ENCODE results near the gene SYNJ2. TPM values are rescaled to one million over a fixed set of nuclear protein-coding genes. Genes with fewer than 3 reads are reported as not detected.
"Not testable (repeated sequence)": the region's sequence is repeated elsewhere in the genome, so short reads cannot be mapped to it uniquely, and the experiment has no call there.

Gene SYNJ2
- total RNA-seq, 1 experiment from 2014 or later: 29.1 TPM

GRCh38 chr6:157964100-157964499 lies 17.6 kb upstream of the SYNJ2 start:
- no peaks in the 10 kb centered on the region for H3K36me3 Mint-ChIP-seq (ENCODE audit: insufficient read depth, unreplicated experiment)
- H3K27me3 Mint-ChIP-seq (ENCODE audit: unreplicated experiment): no peaks in the 10 kb centered on the region
- no TSS peak for BruUV-seq (replicated peaks)
- TF ChIP-seq CTCF (IDR thresholded peaks at IDR 0.05; ENCODE audit: unreplicated experiment): no peak
- no peak overlapping the region for H3K27ac Mint-ChIP-seq (ENCODE audit: unreplicated experiment)
- no peak for DNase-seq
- no peak overlapping the region for H3K4me3 Mint-ChIP-seq (ENCODE audit: low read depth, unreplicated experiment)
- intact Hi-C loops (cut with micrococcal nuclease; ENCODE audit: unreplicated experiment): no loop called here
- H3K9me3 Mint-ChIP-seq (ENCODE audit: low read depth, unreplicated experiment): peaks cover 4% of the 10 kb centered on the region
- H3K4me1 Mint-ChIP-seq (ENCODE audit: low read depth, unreplicated experiment): peaks cover 6% of the 10 kb centered on the region
- CTCF ChIA-PET: no interaction called here

GRCh38 chr6:157965387-157965786 lies 16.3 kb upstream of the SYNJ2 start:
- H3K9me3 Mint-ChIP-seq (ENCODE audit: low read depth, unreplicated experiment): no peaks in the 10 kb centered on the region
- H3K27ac Mint-ChIP-seq (ENCODE audit: unreplicated experiment): no peak overlapping the region
- CTCF ChIA-PET: no interaction called here
- H3K4me1 Mint-ChIP-seq (ENCODE audit: low read depth, unreplicated experiment): peaks cover 9% of the 10 kb centered on the region
- intact Hi-C loops (cut with micrococcal nuclease; ENCODE audit: unreplicated experiment): no loop called here
- DNase-seq: no peak
- no peaks in the 10 kb centered on the region for H3K27me3 Mint-ChIP-seq (ENCODE audit: unreplicated experiment)
- H3K36me3 Mint-ChIP-seq (ENCODE audit: insufficient read depth, unreplicated experiment): no peaks in the 10 kb centered on the region
- TF ChIP-seq CTCF (IDR thresholded peaks at IDR 0.05; ENCODE audit: unreplicated experiment): no peak
- H3K4me3 Mint-ChIP-seq (ENCODE audit: low read depth, unreplicated experiment): no peak overlapping the region
- no TSS peak for BruUV-seq (replicated peaks)

GRCh38 chr6:157966589-157966977 lies 15.1 kb upstream of the SYNJ2 start:
- CTCF ChIA-PET: no interaction called here
- no peak for DNase-seq
- peaks cover 13% of the 10 kb centered on the region for H3K4me1 Mint-ChIP-seq (ENCODE audit: low read depth, unreplicated experiment)
- TF ChIP-seq CTCF (IDR thresholded peaks at IDR 0.05; ENCODE audit: unreplicated experiment): no peak
- no peaks in the 10 kb centered on the region for H3K27me3 Mint-ChIP-seq (ENCODE audit: unreplicated experiment)
- H3K4me3 Mint-ChIP-seq (ENCODE audit: low read depth, unreplicated experiment): no peak overlapping the region
- H3K27ac Mint-ChIP-seq (ENCODE audit: unreplicated experiment): no peak overlapping the region
- H3K9me3 Mint-ChIP-seq (ENCODE audit: low read depth, unreplicated experiment): no peaks in the 10 kb centered on the region
- intact Hi-C loops (cut with micrococcal nuclease; ENCODE audit: unreplicated experiment): no loop called here
- BruUV-seq (replicated peaks): no TSS peak
- H3K36me3 Mint-ChIP-seq (ENCODE audit: insufficient read depth, unreplicated experiment): no peaks in the 10 kb centered on the region

- no peak for TF ChIP-seq CTCF (IDR thresholded peaks at IDR 0.05; ENCODE audit: unreplicated experiment)
- H3K4me3 Mint-ChIP-seq (ENCODE audit: low read depth, unreplicated experiment): no peak overlapping the region
- CTCF ChIA-PET: no interaction called here
- BruUV-seq (replicated peaks): no TSS peak
- H3K4me1 Mint-ChIP-seq (ENCODE audit: low read depth, unreplicated experiment): peaks cover 17% of the 10 kb centered on the region
- no peaks in the 10 kb centered on the region for H3K36me3 Mint-ChIP-seq (ENCODE audit: insufficient read depth, unreplicated experiment)
- no peaks in the 10 kb centered on the region for H3K9me3 Mint-ChIP-seq (ENCODE audit: low read depth, unreplicated experiment)
- DNase-seq: no peak
- intact Hi-C loops (cut with micrococcal nuclease; ENCODE audit: unreplicated experiment): no loop called here
- no peaks in the 10 kb centered on the region for H3K27me3 Mint-ChIP-seq (ENCODE audit: unreplicated experiment)
- H3K27ac Mint-ChIP-seq (ENCODE audit: unreplicated experiment): no peak overlapping the region
These were observed 14.6 kb upstream of the SYNJ2 start for GRCh38 chr6:157967020-157967419.

GRCh38 chr6:157967486-157967885 lies 14.2 kb upstream of the SYNJ2 start:
- intact Hi-C loops (cut with micrococcal nuclease; ENCODE audit: unreplicated experiment): no loop called here
- BruUV-seq (replicated peaks): no TSS peak
- H3K36me3 Mint-ChIP-seq (ENCODE audit: insufficient read depth, unreplicated experiment): no peaks in the 10 kb centered on the region
- CTCF ChIA-PET: no interaction called here
- DNase-seq: no peak
- H3K4me3 Mint-ChIP-seq (ENCODE audit: low read depth, unreplicated experiment): no peak overlapping the region
- no peak for TF ChIP-seq CTCF (IDR thresholded peaks at IDR 0.05; ENCODE audit: unreplicated experiment)
- H3K4me1 Mint-ChIP-seq (ENCODE audit: low read depth, unreplicated experiment): peaks cover 17% of the 10 kb centered on the region
- H3K27me3 Mint-ChIP-seq (ENCODE audit: unreplicated experiment): no peaks in the 10 kb centered on the region
- no peaks in the 10 kb centered on the region for H3K9me3 Mint-ChIP-seq (ENCODE audit: low read depth, unreplicated experiment)
- no peak overlapping the region for H3K27ac Mint-ChIP-seq (ENCODE audit: unreplicated experiment)

- H3K36me3 Mint-ChIP-seq (ENCODE audit: insufficient read depth, unreplicated experiment); BruUV-seq (replicated peaks); H3K4me3 Mint-ChIP-seq (ENCODE audit: low read depth, unreplicated experiment); intact Hi-C loops (cut with micrococcal nuclease; ENCODE audit: unreplicated experiment); CTCF ChIA-PET; DNase-seq; H3K9me3 Mint-ChIP-seq (ENCODE audit: low read depth, unreplicated experiment); H3K27ac Mint-ChIP-seq (ENCODE audit: unreplicated experiment); H3K27me3 Mint-ChIP-seq (ENCODE audit: unreplicated experiment): not testable (repeated sequence)
- H3K4me1 Mint-ChIP-seq (ENCODE audit: low read depth, unreplicated experiment): peaks cover 31% of the 10 kb centered on the region
These were observed 9.5 kb upstream of the SYNJ2 start for GRCh38 chr6:157972177-157972576.

All from Calu3 (cell line).